NCI-H146 treated with DMSO at 0.1 percent for 48 hours (cell line): ENCODE data around the gene CORO7.
"Not testable (repeated sequence)": the region's sequence is repeated elsewhere in the genome, so short reads cannot be mapped to it uniquely, and the experiment has no call there.

Experiments used
- DNase-seq: peaks from one replicate; lab custom pipeline; 2025; ENCODE audit not compliant: unreplicated experiment; lab: John Stamatoyannopoulos, UW

The CORO7 gene

DNA sequence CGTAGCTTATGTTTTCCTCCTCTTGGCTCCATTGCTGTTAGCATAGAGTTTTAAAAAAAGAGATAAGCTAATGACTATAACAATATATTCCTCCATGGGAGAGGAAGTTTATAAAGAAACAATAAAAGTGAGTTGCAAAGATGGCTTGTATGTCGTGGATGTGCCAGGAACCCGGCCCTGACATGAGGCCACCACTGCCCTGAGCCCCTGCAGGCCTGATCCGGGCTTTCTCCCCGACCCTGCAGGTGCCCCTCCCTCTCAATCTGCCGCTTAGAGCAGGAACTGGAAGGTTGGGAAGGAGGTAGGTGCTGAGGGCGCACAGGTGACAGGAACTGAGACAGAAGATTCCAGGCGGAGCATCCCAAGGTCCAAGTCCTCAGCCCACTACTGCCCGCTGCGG is 76.9 kb downstream of the CORO7 start:
- no peak for DNase-seq

DNA sequence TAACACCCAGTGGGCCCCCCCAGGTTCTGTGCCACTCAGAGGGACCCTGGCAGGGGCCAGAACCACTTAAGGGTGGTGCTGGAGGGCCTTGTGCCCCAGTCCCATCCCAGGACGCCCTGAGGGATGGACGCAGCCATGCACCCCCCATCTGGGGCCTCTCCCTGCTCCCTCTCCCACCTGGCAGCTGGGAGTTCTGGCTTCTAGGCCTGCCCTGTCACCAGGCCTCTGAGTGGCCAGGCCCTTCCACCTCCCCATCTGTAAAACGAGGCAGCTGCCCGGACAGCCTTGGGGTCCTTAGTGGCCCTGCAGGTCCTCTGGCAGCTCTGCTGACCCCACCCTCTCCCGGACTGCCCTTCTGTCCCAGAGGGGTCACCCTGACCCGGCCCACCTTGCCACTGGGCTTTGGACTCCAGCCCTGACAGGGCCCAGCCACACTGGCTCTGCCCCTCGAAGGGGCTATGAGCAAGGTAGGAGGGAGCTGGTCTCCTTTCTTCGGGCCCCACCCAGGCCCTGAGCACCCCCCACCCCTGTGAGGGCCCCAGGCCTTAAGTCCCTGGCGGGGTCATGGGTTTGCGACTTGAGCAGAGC is 77.6 kb downstream of the CORO7 start:
- DNase-seq = no peak

DNA sequence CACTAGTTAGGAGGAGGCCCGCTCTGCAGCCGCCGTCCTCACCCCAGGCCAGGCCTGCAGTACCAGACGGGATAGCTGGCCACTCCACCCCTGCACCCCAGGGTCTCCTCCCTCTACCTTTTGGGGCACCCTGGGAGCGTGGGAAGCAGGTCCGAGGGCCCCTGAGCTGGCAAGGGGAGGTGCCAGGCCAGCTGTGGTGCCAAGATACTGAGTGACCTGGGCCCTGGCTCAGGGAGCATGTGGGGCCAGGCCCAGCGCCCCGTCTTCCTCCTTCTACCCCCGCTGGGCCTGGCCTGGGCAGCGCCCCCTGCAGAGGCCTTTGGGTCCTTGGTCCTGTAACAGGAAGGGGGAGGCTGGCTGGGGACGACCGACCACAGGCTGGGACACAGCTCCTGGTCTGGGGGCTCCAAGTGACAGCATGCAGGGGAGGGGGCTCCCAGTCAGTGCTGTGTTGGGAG is 78.2 kb downstream of the CORO7 start:
- DNase-seq = no peak

DNA sequence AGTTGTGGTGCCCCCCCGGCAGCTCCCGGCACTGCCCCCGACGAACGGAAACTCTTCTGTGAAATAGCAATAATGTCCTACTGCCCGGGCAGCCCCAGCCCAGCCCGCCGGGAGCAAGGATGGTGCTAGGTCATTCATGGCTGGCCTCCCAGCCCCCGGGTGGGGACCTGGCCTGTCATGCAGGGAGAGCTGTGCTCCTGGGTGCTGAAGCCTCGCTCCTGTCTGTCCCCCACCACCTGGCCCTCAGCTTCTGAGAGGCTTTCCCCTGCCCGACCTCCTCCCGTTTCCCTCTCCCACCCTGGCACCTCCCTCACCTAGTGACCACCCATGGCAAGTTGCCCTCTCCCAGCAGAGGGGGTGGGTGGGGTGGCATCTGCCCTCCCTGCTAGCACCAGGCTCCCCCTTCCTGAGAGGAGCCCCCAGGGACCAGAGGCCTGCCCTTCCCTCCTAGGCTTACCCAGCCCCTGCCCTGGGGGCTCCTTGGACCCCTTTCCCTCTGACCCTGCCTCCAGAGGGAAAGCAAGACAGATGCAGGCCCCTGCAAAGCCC is 78.8 kb downstream of the CORO7 start:
- no peak for DNase-seq

DNA sequence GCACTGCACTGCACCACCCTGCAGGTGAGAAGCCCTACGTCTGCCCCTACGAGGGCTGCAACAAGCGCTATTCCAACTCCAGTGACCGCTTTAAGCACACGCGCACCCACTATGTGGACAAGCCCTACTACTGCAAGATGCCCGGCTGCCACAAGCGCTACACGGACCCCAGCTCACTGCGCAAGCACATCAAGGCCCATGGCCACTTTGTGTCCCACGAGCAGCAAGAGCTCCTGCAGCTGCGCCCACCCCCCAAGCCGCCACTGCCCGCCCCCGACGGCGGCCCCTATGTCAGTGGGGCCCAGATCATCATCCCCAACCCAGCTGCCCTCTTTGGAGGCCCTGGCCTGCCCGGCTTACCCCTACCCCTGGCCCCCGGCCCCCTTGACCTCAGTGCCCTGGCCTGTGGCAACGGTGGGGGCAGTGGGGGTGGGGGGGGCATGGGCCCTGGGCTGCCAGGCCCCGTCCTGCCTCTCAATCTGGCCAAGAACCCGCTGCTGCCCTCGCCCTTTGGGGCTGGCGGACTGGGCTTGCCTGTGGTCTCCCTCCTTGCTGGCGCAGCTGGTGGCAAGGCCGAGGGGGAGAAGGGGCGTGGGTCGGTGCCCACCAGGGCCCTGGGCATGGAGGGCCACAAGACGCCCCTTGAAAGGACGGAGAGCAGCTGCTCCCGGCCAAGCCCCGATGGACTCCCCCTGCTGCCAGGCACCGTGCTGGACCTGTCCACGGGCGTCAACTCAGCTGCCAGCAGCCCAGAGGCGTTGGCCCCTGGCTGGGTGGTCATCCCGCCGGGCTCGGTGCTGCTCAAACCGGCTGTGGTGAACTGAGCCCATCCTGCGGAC is 79.5 kb downstream of the CORO7 start:
- DNase-seq = no peak

DNA sequence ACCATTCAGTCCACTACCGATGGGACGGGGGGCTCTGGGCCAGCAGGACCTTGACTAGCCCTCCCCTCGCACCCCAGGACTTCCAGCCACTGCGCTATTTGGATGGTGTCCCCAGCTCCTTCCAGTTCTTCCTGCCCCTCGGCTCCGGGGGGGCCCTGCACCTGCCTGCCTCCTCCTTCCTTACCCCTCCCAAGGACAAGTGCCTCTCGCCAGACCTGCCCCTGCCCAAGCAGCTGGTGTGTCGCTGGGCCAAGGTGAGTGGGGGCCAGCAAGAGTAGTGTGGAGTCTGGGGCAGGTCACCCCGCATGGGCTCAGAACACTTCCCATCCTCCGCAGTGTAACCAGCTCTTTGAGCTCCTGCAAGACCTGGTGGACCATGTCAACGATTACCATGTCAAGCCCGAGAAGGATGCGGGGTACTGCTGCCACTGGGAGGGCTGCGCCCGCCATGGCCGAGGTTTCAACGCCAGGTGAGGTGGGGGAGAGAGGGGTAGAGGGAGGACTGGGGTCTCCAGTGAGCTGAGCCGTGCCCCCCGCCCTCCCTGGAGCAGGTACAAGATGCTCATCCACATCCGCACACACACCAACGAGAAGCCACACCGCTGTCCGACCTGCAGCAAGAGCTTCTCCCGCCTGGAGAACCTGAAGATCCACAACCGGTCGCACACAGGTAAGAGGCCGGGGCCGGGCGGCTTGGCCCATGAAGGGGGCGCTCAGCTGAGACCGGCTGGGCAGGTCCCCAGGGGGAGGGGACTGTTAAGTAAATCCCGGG is 81.5 kb downstream of the CORO7 start:
- no peak for DNase-seq

DNA sequence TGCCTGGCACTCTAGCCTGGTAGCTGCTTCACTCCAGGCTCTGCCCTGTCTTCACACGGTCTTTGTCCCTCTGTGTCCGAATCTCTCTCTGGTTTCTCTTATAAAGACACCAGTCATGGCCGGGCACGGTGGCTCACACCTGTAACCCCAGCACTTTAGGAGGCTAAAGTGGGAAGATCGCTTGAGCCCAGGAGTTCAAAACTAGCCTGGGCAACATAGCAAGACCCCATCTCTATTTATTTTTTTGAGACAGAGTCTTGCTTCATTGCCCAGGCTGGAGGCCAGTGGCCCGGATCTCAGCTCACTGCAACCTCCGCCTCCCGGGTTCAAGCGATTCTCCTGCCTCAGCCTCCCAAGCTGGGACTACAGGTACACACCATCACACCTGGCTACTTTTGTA is 82.7 kb downstream of the CORO7 start:
- not testable (repeated sequence) for DNase-seq

DNA sequence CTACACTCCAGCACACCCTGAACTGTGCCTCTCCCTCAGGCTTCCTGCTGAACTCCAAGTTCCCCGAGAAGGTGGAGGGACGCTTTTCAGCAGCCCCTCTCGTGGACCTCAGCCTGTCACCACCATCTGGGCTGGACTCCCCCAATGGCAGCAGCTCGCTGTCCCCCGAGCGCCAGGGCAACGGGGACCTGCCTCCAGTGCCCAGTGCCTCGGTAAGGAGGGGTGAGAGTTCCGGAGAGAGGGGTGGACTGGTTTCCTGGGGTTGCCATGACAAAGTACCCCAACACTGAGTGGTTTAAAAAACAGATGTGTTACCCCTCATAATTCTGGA is 83.1 kb downstream of the CORO7 start:
- DNase-seq = no peak

DNA sequence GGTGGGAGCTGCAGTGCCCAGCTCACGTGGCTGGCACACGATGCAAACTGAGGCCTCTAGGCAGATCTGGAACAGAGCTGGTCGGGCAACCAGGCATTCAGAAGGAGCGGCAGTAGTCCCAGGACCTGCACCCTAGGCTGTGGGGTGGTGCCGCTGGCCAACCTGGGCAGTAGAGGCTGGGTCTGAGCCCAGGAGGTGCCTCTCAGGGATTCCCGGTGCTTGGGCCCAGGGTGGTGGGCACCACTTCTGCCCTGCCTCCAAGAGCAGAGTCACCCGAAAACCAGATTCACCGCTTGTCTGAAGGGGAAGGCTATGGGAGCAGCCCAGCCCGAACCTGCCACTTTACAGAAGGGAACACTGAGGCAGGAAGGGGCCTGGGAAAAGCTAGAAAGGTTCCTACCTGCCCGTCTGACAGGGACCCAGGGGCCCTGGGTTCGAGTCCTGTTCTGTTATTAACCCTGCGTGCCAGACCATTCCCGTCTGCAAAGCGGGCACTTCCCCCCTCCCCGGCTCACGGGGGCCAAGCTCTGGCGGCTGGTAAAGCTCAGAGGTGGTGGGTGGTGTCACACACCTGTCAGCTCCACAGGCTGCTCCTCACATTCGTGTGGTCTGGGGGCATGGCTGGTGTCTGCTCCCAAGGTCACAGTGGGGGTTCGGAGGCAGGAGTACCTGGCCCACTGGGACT is 83.6 kb downstream of the CORO7 start:
- no peak for DNase-seq

DNA sequence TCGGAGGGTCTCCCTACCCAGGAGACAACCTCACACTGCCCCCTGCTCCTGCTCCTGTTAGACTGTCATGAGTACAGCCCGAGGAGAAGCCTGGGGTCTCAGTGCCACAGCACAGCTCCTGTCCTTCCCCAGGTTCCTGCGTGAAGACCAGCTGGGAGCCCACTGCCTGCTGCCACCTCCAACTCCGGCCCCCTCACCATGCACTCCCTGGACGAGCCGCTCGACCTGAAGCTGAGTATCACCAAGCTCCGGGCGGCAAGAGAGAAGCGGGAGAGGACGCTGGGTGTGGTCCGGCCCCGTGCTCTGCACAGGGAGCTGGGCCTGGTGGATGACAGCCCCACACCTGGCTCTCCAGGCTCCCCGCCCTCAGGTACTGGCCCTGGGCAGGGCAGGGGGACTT is 84.3 kb downstream of the CORO7 start:
- DNase-seq = no peak

DNA sequence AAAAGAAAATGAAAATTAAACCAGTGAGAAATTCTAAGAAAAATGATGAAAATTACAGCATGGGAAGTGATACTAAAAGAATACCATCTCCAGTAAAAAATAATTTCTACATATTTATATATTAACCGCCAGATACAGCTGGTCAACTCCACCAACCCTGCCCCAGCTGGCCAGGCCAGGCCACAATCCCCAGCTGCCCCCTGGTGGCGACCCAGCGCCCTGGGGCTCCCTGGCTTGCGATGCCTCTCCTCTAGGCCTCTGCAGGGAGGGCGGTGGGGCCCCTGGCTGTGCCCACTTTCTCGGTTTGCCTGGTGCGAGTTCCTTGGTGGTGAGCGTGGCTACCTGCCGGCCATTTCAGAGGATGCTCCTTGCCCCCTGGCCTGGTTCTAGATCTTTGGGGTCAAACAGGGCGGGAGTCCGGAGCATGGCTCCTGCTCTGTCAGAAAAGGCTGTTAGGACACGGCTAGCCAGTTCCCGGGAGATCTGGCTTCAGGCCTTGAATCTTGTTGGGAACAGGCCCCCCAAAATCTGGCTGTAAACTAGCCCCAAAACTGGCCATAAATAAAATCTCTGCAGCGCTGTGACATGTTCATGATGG is 86.0 kb downstream of the CORO7 start:
- peak; percentile 13 for DNase-seq

DNA sequence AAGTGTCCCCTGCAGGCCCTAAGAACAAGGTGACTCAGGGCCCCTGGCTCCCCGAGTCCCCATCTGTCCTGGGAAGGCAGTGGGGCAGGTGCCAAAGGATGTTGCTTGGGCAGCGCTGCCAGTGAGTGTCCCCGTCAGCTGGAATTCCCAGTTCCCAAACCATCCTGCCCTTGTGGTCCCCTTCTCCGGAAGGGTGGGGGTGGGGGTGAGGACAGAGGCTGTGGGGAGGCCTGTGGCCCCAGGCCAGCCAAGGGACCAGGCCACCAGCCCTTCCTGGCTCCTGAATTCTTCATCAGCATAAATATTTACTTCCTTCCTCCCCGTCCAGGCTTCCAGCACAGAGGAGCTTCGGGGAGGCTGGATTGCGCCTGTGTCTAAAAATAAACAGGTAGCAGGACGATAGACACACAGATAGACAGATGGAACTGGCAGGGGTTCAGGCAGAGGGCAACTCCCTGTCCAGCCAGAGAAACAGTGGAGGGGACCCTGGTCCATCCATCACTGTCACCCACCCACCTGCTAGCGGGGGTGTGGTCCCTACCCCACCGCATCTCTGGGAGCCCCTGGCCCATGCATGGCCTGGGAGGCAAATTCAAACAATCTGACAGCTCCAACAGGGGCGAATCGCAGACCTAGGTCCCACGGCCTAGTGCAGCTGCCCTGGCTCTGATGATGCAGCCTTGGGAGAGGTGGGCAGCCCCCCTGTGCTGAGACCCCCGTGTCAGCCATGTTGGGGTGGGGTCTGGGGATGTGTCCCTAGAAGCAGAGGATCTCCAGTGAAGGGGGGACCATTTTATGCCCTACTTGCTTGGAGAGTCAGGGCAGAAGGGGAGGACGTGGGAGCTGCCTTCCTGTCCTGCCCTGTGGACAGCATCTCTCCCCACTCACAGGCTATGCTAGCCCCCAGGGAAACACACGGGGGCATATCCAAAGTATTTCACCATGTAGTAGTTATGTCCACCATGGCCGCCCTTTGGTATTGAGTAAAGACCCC is 87.3 kb downstream of the CORO7 start:
- no peak for DNase-seq

DNA sequence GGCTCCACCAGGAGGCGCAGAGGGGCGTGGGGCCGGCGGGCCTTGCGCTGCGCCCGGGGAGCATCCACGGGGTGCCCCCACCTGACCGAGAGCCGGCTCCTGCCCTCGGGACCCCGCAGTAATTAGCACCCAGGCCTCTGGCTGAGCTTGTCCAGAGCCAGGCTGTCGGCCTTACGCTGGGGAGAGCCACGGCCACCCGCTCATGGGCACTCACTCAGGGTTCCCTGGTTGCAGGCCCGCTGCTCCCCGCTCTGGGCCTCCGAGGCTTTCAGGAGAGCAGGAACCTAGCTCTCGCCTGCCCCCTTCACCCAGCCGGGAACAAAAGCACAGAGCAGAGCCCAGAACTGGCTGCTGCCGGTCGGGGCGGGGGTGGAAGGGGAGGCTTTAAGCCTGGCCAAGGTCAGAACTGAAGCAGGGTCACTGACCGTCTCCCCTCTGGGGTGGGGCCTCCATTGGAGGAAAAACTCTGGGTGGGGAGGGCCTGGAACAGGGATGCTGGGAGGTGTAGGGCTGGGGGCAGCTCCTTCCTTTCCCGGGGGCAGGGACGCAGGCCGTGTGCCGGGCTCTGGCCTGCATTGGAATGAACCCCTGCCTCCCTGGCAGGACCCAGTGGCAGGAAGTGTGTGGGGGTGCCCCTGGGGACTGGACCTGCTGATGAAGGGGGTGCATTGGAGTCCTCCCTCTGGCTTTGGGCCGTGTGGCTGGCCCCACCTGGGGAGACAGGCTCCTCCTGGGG is 88.2 kb downstream of the CORO7 start:
- DNase-seq = no peak

DNA sequence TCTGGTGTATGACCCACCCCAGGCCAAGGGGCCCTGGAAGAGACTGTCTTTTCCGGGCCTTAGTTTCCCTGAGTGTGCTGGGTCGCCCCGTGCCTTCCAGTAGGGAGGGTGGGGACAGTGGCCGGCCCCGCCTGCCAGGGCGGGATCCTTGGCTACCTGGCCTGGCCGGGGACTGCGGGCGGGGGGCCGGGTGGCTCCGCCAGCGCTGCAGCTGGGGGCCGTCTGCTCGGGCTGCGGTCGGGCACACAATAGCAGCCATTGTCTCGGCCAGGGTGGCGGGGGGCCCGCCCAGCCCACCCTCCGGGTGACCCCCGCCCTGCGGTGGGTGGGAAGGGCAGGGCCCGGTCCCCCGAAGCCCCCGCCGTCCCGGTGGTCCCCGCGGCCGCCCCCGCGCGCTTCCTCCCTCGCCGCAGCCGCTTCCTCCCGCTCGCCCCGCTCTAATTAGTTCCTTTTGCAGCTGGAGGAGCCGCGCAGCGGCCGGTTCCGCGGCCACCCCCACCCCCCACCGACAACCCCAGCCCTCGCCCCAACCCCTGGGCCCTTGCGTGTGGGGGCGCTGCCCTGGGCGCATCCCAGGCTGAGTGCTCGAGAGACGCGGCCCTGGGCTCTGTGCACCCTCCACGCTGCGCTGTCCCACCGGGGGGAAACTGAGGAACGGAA is 88.9 kb downstream of the CORO7 start:
- no peak for DNase-seq

DNA sequence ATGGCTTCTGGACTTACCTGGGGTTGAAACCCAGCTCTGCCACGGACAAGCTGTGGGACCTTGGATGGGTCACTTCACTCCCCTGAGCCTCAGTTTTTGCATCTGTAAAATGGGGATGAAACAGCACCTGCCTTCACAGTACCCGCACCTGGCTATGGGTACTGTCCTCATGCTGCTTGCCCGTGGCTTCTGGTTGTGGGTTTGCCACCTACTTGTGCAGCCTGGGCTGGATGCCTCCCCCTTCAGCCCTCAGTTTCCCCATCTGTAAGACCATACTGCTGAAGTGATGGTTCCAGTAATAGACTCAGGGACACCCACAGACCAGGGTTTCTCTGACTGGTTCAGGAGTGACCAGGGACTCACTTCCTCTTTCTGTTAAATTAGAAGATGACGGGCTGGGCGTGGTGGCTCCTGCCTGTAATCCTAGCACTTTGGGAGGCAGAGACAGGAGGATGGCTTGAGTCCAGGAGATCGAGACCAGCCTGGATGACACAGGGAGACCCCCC is 91.1 kb downstream of the CORO7 start:
- no peak for DNase-seq

DNA sequence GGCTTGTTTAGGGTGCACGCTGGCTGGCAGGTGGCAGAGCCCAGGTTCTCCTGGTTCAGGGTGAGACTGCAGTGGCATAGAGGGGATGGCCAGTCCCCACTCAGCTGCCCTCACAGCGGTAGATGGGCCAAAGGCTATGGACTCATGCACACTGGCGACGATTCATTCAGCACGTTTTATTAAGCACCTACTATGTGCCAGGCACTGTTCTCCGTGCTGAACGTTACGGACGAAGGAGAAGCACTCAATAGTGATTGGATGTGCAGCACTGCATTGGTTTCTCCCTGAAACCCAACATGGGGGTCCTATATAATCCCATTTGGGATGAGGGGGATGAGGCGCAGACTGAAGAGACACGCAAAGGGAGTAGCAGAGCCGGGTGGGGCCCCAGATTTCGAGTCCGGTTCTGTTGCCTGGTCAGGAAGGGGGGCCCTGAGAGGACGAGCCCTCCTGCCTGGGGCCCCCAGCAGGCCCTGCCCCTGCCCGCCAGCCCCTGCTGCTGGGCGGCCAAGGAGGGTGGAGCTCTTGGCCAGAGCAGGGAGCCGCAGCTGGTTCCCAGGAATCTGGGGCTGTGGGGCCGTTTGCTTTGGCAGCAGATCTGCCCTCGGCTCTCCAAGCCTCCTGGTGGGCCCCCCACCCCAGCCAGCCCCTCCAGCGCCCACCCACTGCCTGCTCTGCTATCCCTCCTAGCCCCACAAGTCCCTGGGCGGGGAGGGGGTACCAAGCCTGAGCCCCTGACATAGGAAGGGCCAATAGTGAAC is 91.7 kb downstream of the CORO7 start:
- no peak for DNase-seq

DNA sequence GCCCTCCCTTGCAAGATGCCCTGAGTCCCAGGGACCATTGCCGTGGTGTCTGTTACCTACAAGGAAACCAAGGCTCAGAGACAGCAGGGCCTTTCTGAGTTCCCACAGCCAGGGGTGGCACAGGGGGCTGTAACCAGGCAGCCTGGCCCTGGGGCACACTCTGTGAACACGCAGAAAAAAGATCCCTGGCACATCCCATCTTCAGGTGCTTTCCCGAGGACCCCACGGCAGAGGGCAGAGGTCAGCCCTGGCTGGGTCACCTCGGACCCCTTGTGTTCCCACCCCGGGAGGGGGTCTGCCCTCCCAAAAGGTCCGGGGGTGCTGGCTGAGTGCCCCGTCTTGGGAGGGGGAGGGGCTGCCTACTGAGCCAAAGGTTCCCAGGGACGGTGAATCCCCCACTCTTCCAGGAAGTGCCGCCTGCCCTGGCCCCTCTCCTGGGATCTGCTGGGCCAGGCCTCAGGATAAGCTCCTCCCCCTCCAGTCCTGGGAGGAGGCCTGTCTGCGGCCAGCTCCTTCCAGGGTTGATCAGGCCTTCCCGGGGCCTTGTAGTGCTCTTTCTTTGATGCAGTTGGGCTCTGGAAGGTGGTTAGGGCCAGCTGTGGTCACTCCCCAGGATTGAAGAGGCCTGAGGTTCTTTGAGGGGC is 92.4 kb downstream of the CORO7 start:
- no peak for DNase-seq
